HG03025 (cell line): ENCODE measurements around the gene CACNA1C.
"Not testable (repeated sequence)": the region's sequence is repeated elsewhere in the genome, so short reads cannot be mapped to it uniquely, and the experiment has no call there.

Source experiments
- ATAC-seq: cut with Tn5 transposase; IDR thresholded peaks from one replicate; pipeline ENCODE4 v1.9.1; 2021; ENCODE audit warnings: mild to moderate bottlenecking, moderate library complexity; ENCODE audit not compliant: unreplicated experiment, low FRiP score

CACNA1C gene

DNA sequence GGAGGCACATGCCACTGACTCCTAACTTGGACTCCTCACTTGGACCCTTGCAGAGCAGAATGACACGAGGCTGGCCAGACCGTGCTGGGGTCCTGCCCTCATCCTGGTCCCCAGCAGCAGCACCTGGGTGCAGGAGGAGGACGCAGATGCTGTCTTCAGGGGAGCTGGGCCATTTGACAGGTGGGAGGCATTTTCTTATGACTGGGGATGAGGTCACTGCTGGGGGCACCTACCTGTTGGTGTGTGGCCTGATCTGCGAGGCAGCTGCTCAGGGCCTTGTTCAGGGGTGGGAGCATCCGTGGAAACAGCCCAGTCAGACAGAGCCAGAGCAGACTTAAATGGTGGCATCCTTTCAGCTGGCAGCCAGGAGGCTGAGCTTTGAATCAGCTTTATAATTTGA lies 57.3 kb downstream of the CACNA1C start:
- ATAC-seq, result no peak

DNA sequence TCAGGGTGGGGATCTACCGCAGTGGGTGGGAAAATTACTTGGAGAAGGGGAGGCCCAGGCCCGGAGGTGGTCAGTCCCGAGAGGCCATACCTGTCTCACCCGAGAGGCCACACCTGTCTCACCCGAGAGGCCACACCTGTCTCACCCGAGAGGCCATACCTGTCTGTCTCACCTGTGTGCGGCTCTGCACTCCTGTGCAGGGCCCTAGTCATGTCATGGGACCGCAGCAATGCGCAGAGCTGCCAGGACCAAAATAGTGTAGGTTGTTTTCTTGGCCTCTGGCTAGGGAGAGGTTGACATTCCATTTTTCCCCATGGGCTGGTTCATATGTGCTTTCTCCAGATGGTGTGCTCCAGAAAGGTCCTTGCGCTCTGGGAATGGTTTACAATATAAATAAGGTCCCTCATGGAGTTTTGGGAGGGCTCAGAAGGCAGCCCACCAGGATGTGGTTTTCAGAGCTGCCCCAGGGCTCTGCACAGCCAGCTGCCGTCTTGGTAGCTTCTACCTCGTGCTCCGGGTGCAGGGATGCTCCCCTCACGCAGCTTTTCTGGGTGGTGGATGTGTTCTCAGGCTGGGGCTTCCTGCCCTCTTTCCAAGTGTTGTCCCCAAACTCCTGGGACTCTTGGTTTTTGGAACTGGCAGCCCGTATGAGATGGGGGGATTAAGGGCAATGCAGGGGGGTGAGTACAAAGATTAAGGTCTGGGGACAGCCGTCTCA lies 58.2 kb downstream of the CACNA1C start:
- no peak for ATAC-seq

DNA sequence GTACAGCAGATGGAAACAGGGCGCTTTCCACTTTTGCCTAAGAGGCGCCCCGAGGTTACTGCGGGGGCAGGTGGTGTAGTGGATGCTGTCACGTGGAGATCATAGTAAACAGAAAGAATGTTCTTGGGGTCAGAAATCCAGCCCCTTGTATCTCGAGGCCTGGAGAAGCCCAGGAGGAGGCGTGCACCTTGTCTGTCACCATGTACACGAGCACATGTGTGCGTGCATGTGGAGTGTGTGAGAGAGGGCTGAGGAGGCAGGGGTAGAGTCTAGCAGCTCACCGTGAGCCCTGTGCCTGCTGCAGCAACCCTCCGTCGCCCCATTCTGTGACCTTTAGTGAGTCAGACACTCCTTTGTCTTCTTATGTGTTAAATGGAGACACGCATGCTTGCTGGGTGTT lies 59.0 kb downstream of the CACNA1C start:
- ATAC-seq, result no peak

DNA sequence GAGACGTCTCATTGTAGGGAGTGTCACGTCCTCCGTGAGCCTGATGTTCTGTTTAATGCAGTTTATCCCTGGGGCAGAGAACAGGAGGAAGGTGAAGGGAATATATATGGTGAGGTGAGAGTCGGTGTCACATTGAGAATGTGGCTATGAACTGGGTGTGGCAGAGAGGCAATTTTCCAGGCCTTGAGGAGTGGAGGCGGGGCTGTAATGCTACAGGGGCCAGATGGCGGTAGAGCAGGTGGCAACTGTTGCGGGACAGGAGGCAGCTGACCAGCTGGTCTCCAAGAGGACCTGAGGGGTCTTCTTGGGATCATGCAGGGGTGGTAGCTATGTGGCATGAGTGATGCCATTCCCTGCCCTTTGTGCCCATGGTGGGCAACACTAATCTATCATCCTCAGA lies 59.6 kb downstream of the CACNA1C start:
- no peak for ATAC-seq

DNA sequence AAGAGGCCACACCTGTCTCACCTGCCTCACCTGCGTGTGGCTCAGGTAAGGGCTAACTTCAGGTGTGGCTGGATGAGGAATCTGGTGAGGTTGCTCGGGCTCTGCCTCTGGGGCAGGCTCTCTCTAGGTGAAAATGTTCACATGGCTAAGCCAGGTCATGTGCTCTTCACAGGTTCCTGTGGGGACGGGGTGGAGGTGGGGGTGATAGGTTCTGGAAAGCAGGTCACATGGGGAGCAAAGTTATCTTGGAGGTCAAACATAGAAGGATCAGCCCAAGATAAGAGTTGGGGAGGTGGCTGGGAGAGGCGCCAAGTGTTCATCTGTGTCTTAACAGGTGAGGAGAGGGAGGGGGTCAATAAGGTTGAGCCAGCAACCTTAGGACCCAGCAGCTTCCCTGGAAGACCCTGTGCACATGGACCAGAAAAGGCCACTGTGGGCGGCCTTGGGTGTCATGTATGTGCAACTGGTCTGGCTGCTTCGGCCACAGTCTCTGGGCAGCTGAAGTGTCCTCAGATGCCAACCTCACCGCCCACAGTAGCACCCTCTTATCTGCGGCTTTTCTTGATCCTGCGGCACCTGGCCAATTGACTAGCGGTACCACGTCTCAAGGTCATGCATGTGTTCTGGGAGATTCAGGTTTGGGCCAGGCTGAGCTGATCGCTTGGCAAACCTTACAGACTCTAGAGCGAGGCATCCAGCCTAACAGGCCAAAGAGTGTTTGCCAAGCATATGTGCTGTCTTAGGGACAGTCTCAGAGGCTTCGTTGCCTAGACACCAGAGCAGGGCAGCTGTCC lies 60.5 kb downstream of the CACNA1C start:
- no peak for ATAC-seq

DNA sequence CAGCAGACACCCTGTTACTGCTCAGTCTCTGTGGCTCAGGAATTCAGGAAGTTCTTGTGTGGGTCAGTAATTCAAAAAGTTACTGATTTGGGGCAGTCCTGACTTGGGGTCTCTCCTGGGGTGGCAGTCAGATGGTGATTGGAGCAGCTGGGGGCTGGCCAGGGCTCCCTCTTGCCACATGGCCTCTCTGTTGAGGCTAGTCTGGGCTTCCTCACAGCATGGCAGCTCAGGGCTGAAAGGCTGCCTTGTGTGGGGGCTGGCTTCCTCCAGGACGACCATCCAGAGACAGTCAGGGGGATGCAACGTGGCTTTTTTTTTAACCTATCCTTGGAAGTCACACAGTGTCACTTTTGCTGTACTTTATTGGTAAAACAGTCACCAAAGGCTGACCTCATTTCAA lies 61.3 kb downstream of the CACNA1C start:
- ATAC-seq, result no peak

DNA sequence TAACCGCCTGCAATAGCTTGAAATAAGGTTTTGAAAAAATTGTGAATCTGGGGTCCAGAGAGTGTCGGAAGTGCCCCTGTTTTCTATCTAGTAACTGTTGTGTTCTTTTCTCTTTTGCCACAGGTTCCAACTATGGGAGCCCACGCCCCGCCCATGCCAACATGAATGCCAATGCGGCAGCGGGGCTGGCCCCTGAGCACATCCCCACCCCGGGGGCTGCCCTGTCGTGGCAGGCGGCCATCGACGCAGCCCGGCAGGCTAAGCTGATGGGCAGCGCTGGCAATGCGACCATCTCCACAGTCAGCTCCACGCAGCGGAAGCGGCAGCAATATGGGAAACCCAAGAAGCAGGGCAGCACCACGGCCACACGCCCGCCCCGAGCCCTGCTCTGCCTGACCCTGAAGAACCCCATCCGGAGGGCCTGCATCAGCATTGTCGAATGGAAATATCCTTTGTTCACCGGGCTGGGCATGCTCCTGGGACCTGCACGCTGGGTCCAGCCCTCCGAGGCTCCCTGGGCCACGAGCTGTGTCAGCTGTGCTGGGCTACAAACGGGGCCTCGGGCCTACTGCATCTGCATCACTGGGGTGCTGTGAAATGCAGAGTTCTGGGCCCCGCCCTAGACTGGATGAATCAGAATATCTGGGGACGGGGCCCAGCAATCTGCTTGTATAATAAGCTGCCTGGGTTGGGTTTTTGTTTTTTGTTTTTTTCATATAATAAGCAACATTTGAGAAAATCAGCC lies 62.5 kb downstream of the CACNA1C start:
- ATAC-seq, result no peak

DNA sequence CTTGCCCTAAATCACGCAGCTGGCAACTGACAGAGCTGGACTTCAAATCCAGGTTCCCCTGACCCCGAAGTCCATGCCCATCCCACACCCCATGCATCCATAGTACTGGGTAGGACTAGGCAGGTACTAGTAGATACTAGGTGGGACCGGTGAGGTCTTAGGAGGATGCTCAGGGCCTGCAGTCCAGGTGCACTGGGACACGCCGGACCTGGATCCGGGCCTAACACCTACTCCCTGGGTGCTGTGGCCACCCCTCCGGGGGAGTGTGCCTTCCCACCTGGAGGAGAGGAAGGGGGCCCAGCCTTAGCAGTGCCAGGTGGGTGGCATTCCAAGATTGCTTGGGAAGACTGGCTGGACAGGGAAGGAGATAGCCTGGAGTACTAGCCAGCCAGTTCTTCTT lies 64.8 kb downstream of the CACNA1C start:
- no peak for ATAC-seq

DNA sequence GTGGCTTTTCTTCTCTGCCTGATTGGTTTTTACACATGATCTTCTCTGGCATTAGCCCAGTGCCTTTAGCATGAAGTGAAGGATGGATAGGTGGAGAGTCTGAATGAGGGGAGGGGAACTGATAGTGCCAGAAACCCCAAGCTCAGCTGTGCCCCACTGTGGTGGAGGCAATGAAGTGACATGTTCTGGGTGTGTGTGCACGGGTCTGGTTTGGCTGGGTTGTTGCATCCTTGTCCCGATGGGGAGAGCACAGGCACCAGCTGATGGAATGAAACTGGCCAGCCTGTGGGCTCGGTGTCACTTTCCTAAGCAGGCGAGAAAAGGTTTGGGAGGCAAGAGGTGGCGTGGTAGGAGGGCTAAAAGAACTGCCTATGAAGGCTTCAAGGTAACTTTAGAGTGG lies 65.3 kb downstream of the CACNA1C start:
- no peak for ATAC-seq

DNA sequence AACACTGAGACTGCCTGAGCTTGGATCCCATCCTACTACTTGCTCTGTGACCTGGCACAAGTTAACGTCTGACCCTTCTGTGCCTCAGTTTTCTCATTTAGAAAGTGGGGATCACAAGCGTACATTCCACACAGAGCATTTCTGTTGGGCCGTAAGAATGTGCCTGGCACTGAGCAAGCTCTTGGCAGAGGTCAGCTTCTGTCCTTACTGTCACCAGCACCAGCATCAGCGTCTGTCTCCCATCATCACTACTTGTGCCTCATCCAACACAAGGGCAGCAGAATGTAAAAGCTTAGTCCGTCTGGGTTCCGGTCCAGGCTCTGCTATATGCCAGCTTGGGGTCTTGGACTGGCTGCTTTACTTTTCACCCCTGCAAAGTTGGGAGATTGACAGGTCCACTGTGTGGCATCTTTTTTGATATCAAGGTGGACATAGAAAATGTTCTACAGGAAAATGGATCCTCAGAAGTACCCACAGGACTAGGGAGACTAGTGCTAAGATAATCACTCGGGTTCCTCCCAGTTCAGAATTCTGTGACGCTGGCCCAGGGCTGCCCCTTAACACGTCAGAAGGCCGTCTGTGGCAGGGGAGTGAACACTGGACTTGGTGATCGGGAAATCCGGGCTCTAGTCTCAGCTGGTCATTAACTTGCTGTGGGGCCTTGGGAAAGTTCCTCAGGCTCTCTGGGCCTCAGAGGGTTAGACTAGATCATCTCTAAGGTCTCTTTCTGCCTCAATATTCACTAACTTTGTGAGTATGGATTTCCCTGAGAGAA lies 65.9 kb downstream of the CACNA1C start:
- no peak for ATAC-seq

DNA sequence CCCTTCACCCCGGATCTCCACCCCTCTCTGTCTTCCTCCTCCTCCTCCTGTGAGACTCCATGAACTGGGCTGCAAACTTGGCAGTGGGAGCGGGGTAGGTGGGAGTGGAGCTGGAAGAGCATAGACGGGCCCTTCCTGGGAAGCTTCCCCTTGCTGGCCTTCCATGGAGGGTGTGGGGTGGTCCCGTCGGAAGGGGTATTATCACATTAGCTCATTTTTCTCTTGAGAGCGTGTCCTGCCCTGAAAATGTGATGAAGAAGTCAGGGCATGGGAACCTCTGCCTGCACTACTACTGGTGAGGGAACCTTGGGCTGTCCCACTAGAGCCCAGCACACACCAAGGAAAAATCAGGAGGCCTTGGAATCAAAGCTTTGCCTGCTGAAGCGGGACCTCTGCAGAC lies 66.5 kb downstream of the CACNA1C start:
- no peak for ATAC-seq

DNA sequence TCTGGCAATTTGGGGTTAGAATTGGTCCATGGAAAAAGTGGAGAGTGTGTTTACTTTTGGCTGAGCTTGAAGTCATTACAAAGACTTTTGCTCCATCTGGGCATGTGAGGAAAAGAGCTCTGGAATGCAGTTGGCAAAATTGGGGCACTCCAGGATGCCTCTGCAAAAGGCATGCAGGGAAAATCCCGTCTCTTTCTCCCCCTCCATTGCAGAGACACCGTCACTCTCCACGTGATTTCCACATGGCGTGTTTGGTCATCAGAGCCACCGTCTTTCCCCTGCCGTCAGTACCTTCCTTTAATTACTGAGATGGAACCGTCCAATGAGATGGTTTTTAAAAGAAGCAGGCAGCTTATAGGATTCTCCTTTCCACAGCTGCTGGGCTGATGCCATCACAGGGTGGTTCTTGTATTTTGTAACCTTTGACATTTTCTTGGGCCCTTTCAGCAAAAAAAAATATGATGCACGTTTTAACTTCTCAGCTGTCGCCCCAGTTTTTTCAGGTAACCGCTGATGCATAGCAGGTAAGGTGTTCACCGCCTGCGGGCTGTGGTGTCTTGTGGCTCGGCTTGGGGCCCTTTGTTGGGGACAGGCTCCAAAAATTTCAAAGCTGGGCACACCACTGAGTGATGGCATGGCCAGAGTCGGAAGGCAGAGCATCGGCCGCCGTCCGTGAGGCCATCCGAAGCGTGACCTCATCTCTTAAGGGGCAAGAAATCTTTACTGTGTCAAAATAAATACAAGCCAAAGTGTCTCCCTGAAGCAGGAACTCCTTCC lies 68.4 kb downstream of the CACNA1C start:
- ATAC-seq, result no peak

DNA sequence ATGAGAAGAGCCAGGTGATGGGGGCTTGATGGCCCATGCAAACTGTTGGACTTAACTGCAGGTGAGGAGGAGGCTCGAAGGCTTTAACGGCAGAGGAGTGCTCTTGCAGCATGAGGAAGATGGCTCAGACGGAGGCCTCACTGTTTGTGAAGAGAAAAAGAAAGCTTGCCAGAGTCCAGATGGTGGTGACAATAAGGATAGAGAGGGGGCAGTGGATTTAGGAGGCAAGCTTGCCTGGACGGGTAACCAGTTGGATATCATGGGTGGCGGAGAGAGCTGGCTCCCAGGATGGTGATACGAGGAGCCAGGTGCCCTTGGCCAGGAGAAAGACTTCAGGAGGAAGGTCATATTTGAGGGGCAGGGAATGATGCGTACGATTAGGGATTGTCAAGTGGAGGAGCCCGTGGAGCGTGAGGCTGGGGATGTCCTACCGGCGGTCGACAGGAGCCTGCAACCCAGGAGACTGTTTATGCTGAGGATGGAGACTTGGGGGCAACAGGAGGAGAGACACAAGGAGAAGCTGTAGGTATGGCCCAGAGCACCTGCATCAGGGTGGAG lies 71.8 kb downstream of the CACNA1C start:
- ATAC-seq, result no peak

DNA sequence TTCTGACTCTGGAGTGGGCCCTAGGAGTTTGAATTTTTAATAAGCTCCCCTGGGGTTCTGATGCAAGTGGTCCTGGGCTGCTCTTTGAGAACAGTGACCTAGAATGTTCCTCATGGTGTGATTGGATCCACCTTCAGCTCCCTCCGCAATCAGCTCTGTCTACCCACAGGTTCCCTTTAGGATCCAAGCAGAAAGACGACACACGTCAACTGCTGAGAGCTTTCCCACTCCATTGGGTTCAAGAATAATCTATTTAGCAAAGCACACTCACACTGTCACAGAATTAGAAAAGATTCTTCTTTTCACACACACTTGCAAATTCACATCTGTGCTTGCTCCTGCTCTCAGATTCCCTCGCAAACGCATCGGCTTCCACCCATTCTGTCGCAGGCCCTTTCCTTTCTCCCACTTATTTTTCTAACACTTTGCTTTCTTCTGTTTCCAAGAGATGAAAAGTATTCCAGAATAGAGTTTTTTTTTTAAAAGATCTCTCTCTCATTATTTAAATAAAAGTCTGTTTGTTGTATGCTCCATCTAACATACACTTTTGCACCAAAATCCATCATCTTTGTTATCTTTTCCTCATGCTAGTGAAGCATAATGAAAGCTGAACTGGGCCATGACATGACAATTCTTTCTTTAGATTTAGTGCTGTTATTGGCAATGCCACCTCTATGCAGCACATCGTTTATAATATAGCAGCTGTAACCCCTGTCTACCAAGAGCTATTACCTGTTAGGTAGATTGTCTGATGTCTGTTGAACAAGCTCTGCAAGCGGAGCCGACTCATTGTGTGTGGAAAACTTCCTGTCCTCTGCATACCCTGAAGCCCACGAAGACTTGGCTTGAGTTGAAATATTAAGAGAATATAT lies 73.1 kb downstream of the CACNA1C start:
- ATAC-seq, result no peak

DNA sequence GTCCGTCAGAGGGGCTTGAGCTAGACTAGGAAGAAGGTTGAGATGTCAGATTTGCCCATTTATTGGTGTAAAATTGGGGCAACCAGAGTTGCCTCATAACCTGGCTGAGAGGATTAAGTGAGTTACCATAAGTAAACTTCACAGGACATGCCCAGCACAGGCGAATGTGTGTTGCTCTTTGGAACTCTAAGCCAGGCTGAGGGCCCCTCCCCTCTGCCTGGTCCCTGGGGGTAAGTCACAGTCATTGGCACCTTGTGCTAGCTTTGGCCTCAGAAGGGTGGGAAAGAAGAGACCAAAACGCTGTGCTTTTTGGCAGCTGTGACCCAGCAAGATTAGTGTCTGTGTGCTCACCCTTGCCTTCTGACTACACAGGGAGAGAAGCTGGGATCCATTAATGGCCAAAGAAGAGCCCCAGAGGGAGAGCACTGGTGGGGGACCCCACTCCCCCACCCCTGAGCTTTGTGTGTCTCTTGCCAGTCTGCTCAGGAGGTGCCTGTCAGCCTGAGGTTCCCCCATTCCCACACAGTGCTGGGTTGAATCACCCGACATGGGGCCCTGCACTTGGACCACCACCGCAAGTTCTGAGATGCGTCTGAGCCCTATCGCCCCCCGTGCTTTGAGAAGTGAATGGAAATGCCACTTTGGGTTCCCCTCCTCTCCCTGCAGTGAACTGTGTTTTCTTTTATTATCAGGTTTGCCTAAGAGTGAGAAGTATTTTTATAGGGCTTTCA lies 74.1 kb downstream of the CACNA1C start:
- no peak for ATAC-seq

DNA sequence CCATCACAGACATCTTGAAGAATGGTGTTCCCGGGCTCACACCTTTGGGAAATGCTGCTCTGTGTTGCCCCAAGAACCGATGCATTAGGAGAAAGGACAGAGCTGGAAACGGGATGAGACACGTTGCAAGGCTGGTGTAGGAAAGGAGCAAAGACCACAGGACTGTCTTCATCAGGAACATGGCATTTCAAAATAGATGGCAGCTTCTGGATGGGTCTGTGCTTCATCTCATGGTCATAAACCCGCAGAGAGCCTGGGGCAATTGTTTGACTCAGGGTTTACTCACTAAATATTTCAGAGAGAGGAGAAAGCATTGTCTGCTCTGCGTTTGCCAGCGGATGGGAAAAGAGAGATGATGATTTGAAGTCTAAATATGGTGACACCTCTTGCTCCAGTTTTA lies 76.3 kb downstream of the CACNA1C start:
- ATAC-seq, result no peak

DNA sequence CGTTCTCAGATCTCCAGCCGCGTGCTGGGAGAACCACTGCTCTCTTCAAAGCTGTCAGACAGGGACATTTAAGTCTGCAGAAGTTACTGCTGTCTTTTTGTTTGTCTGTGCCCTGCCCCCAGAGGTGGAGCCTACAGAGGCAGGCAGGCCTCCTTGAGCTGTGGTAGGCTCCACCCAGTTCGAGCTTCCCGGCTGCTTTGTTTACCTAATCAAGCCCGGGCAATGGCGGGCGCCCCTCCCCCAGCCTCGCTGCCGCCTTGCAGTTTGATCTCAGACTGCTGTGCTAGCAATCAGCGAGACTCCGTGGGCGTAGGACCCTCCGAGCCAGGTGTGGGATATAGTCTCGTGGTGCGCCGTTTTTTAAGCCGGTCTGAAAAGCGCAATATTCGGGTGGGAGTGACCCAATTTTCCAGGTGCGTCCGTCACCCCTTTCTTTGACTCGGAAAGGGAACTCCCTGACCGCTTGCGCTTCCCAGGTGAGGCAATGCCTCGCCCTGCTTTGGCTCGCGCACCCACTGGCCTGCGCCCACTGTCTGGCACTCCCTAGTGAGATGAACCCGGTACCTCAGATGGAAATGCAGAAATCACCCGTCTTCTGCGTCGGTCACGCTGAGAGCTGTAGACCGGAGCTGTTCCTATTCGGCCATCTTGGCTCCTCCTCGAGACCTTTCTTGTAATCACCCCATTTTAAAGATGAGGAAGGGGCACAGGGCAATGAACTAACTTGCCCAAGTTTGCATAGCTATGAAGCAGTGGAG lies 83.1 kb downstream of the CACNA1C start:
- not testable (repeated sequence) for ATAC-seq
